H1 (cell line): ENCODE results near the gene MIB1. TPM values are rescaled to one million over a fixed set of nuclear protein-coding genes. Genes with fewer than 3 reads are reported as not detected.
"Not testable (repeated sequence)": the region's sequence is repeated elsewhere in the genome, so short reads cannot be mapped to it uniquely, and the experiment has no call there.

ENCODE experiments used
- CTCF ChIA-PET: fragments of 300-600 bp; sonication (Branson Sonifier 250); formaldehyde crosslinking; loops from one replicate; lab custom pipeline; 2021; ENCODE audit not compliant: partially characterized antibody; lab: Charles Lee
- POLR2A ChIA-PET: fragments of 300-600 bp; sonication (Branson Sonifier 250); formaldehyde crosslinking; loops from one replicate; lab custom pipeline; 2021; ENCODE audit warnings: inconsistent platforms; ENCODE audit not compliant: partially characterized antibody; lab: Charles Lee
- DNase-seq, 2 experiments: peaks; one replicate each; pipeline versions ENCODE4 v3.0.0 to v3.0.0-alpha.2; 2010 to 2022; ENCODE audit warnings: low spot score in 2 of 2, low read depth in 1 of 2, mixed read lengths in 1 of 2
- FAIRE-seq: peaks from 2 replicates; lab custom pipeline; 2011; peaks lifted over from hg19 to GRCh38; lab: Jason Lieb, UNC
- H2AFZ ChIP-seq: 2 replicates; pipeline ENCODE4 v1.8.1; 2012; ENCODE audit warnings: low read length, inconsistent platforms
- H2AK5ac ChIP-seq: 2 replicates; pipeline ENCODE4 v1.6.1; 2013; ENCODE audit warnings: low read depth, low read length
- H2BK120ac ChIP-seq: replicated peaks from 2 replicates; pipeline ENCODE3; 2013; ENCODE audit warnings: low read depth, low read length, inconsistent platforms
- H2BK12ac ChIP-seq: 2 replicates; pipeline ENCODE4 v1.6.1; 2013; ENCODE audit warnings: low read depth, low read length
- H2BK15ac ChIP-seq: 2 replicates; pipeline ENCODE4 v1.6.1; 2013; ENCODE audit warnings: low read length
- H2BK20ac ChIP-seq: 2 replicates; pipeline ENCODE4 v1.6.1; 2013; ENCODE audit warnings: low read length
- H2BK5ac ChIP-seq: 2 replicates; pipeline ENCODE4 v1.6.1; 2013; ENCODE audit warnings: low read depth, low read length
- H3K14ac ChIP-seq: 2 replicates; pipeline ENCODE4 v1.6.1; 2013; ENCODE audit warnings: inconsistent platforms; ENCODE audit not compliant: insufficient read length
- H3K18ac ChIP-seq: 2 replicates; pipeline ENCODE4 v1.6.1; 2013; ENCODE audit warnings: low read length; ENCODE audit errors: extremely low read depth
- H3K23ac ChIP-seq: 2 replicates; pipeline ENCODE4 v1.6.1; 2013; ENCODE audit warnings: inconsistent platforms; ENCODE audit not compliant: insufficient read length
- H3K23me2 ChIP-seq: 2 replicates; pipeline ENCODE4 v1.6.1; 2013; ENCODE audit warnings: low read depth, low read length
- H3K27ac ChIP-seq: 2 replicates; pipeline ENCODE4 v1.6.1; 2011; ENCODE audit warnings: low read depth, low read length, inconsistent platforms
- H3K27me3 ChIP-seq, 4 experiments: replicated peaks in 1 of 4; 1 replicate in 1 of 4; 2 replicates in 3 of 4; pipeline versions ENCODE4 v1.6.1 to v1.8.1; 2011 to 2013; ENCODE audit warnings: low read length in 3 of 4, mild to moderate bottlenecking in 3 of 4, inconsistent platforms in 2 of 4, mixed read lengths in 2 of 4, moderate library complexity in 1 of 4; ENCODE audit not compliant: control insufficient read depth in 3 of 4, insufficient read depth in 3 of 4; ENCODE audit errors: extremely low read depth in 1 of 4
- H3K36me3 ChIP-seq, 4 experiments: 2 replicates each; pipeline versions ENCODE4 v1.6.1 to v1.8.1; 2011 to 2013; ENCODE audit warnings: mild to moderate bottlenecking in 4 of 4, low read length in 3 of 4, moderate library complexity in 2 of 4, control low read depth in 1 of 4, inconsistent platforms in 1 of 4; ENCODE audit not compliant: insufficient read depth in 4 of 4, control insufficient read depth in 2 of 4
- H3K4ac ChIP-seq: replicated peaks from 2 replicates; pipeline ENCODE3; 2013; ENCODE audit warnings: low read length, low read depth, mixed read lengths, inconsistent platforms; ENCODE audit not compliant: insufficient read length
- H3K4me1 ChIP-seq, 4 experiments: replicated peaks in 1 of 4; 1 replicate in 1 of 4; 2 replicates in 3 of 4; pipeline versions ENCODE4 v1.6.1 to v1.8.1; 2011 to 2013; ENCODE audit warnings: low read length in 3 of 4, inconsistent platforms in 2 of 4, mixed read lengths in 1 of 4; ENCODE audit not compliant: insufficient read depth in 4 of 4, control insufficient read depth in 3 of 4
- H3K4me2 ChIP-seq, 2 experiments: 2 replicates each; pipeline versions ENCODE4 v1.6.1 to v1.8.1; 2011 to 2013; ENCODE audit warnings: low read depth in 2 of 2, low read length in 2 of 2, control low read depth in 1 of 2, inconsistent platforms in 1 of 2, mild to moderate bottlenecking in 1 of 2; ENCODE audit not compliant: insufficient read depth in 1 of 2
- H3K4me3 ChIP-seq, 4 experiments: fragments of 200-600, 300-600 bp in 1 of 4; sonication (generic), shearing (Covaris generic), sonication (Bioruptor Twin) in 1 of 4; 2 replicates each; pipeline versions ENCODE4 v1.5.1 to v1.8.1; 2011 to 2016; ENCODE audit warnings: low read length in 4 of 4, low read depth in 3 of 4, control low read depth in 2 of 4, inconsistent platforms in 2 of 4, mild to moderate bottlenecking in 2 of 4, mixed read lengths in 1 of 4, moderate library complexity in 1 of 4; ENCODE audit not compliant: insufficient read depth in 2 of 4; ENCODE audit errors: extremely low read depth in 1 of 4
- H3K56ac ChIP-seq: replicated peaks from 2 replicates; pipeline ENCODE3; 2013; ENCODE audit warnings: low read depth, mild to moderate bottlenecking, mixed read lengths, low read length, inconsistent platforms; ENCODE audit not compliant: insufficient read length
- H3K79me1 ChIP-seq: 2 replicates; pipeline ENCODE4 v1.6.1; 2013; ENCODE audit warnings: low read depth, low read length, control low read depth
- H3K79me2 ChIP-seq, 2 experiments: 2 replicates each; pipeline versions ENCODE4 v1.6.1 to v1.8.1; 2012 to 2013; ENCODE audit warnings: low read length in 2 of 2, mild to moderate bottlenecking in 2 of 2, inconsistent platforms in 1 of 2; ENCODE audit not compliant: insufficient read depth in 2 of 2, control insufficient read depth in 1 of 2
- H3K9ac ChIP-seq, 4 experiments: replicated peaks in 1 of 4; 1 replicate in 1 of 4; 2 replicates in 3 of 4; pipeline versions ENCODE4 v1.6.1 to v1.8.1; 2011 to 2013; ENCODE audit warnings: low read depth in 3 of 4, low read length in 3 of 4, control low read depth in 2 of 4, mild to moderate bottlenecking in 2 of 4, moderate library complexity in 2 of 4, inconsistent platforms in 1 of 4; ENCODE audit errors: extremely low read depth in 1 of 4
- H3K9me3 ChIP-seq, 2 experiments: 2 replicates each; pipeline versions ENCODE4 v1.6.1 to v1.8.1; 2012 to 2013; ENCODE audit warnings: mild to moderate bottlenecking in 2 of 2, moderate library complexity in 2 of 2, control low read depth in 1 of 2, inconsistent platforms in 1 of 2, low read depth in 1 of 2, low read length in 1 of 2, mixed read lengths in 1 of 2; ENCODE audit not compliant: insufficient read depth in 2 of 2
- H4K20me1 ChIP-seq, 2 experiments: replicated peaks in 1 of 2; 2 replicates each; pipeline versions ENCODE3 to v1.8.1; 2011 to 2013; ENCODE audit warnings: inconsistent platforms in 2 of 2, low read length in 2 of 2, mild to moderate bottlenecking in 1 of 2; ENCODE audit not compliant: insufficient read depth in 2 of 2, control insufficient read depth in 1 of 2
- H4K5ac ChIP-seq: 2 replicates; pipeline ENCODE4 v1.6.1; 2013; ENCODE audit warnings: low read length, low read depth, mixed read lengths, inconsistent platforms; ENCODE audit not compliant: insufficient read length
- H4K8ac ChIP-seq: 2 replicates; pipeline ENCODE4 v1.8.0; 2013; ENCODE audit warnings: mild to moderate bottlenecking, moderate library complexity, low read length, inconsistent platforms; ENCODE audit not compliant: insufficient read depth; ENCODE audit errors: extremely low read depth
- H4K91ac ChIP-seq: replicated peaks from 2 replicates; pipeline ENCODE3; 2013; ENCODE audit warnings: low read length, mixed read lengths, inconsistent platforms; ENCODE audit not compliant: insufficient read length
- WGBS, 2 experiments: shearing (Covaris generic) in 1 of 2; methylation state at CpG; one replicate each; pipeline versions ENCODE4 v1.1.6 to v1.1.7; 2013 to 2015; ENCODE audit warnings: low lambda C conversion rate in 2 of 2, mixed read lengths in 2 of 2, inconsistent platforms in 1 of 2, low coverage in 1 of 2, missing lambda C conversion rate in 1 of 2; ENCODE audit not compliant: insufficient replicate concordance in 2 of 2, insufficient coverage in 1 of 2, insufficient read length in 1 of 2; ENCODE audit errors: extremely low coverage in 1 of 2, missing lambda C conversion rate in 1 of 2; 5-methylcytosine and 5-hydroxymethylcytosine counted together
- polyA plus RNA-seq, 7 experiments: library from polyadenylated mRNA; depleted of rRNA in 3 of 7; stranded (reverse) in 5 of 7; unstranded in 2 of 7; fragments of >200 nt in 5 of 7; fragments of 200-250 nt in 2 of 7; gene quantifications; 1 replicate in 5 of 7; 2 replicates in 1 of 7; 4 replicates in 1 of 7; pipeline versions ENCODE4 v1.2.1 to v1.2.3, GENCODE V29; 2011 to 2013; ENCODE audit warnings: missing spikeins in 2 of 7, mixed read lengths in 2 of 7
- total RNA-seq: library from RNA; stranded (reverse); fragmentation: NEBNext Ultra II Directional; extraction: Animal tissue kit (Norgen Biotek cat#: 25700); gene quantifications from 2 replicates; pipeline ENCODE4 v1.2.1, GENCODE V29; 2021

Gene MIB1
- total and polyA plus RNA-seq, 2 of the 8 experiments (the other 6 are each of a cell fraction or from before 2014, with no cell fraction given) = 8.2 to 60.3 TPM

DNA sequence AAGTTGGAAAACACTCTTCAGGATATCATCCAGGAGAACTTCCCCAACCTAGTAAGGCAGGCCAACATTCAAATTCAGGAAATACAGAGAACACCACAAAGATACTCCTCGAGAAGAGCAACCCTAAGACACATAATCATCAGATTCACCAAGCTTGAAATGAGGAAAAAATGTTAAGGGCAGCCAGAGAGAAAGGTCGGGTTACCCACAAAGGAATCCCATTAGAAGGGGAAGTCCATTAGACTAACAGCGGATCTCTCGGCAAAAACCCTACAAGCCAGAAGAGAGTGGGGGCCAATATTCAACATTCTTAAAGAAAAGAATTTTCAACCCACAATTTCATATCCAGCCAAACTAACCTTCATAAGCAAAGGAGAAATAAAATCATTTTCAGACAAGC is 3.7 kb upstream of the MIB1 start:
- H3K14ac ChIP-seq, H3K9me3 ChIP-seq, H3K36me3 ChIP-seq, H3K4ac ChIP-seq, H3K18ac ChIP-seq, H2BK15ac ChIP-seq, H3K4me2 ChIP-seq, FAIRE-seq, H4K20me1 ChIP-seq, H3K79me2 ChIP-seq, H3K23me2 ChIP-seq, H3K27ac ChIP-seq, H3K9ac ChIP-seq, H2AK5ac ChIP-seq, H4K8ac ChIP-seq, DNase-seq, H3K27me3 ChIP-seq, H3K23ac ChIP-seq, H4K5ac ChIP-seq, H3K4me3 ChIP-seq, H4K91ac ChIP-seq, H2BK120ac ChIP-seq, H3K56ac ChIP-seq, H2BK5ac ChIP-seq, POLR2A ChIA-PET, H3K79me1 ChIP-seq, H2BK12ac ChIP-seq, H2AFZ ChIP-seq, H2BK20ac ChIP-seq: not testable (repeated sequence)
- peaks cover 2 to 13% (median 4%) of the 10 kb centered on the region in 4 experiments; a peak in 5 of 7 replicates for H3K4me1 ChIP-seq
- CTCF ChIA-PET = interaction anchor here (1.3 to 1.7 kb wide), 2 partner anchors 26 to 38 kb away, joined by 3 to 5 read pairs; no protein-coding TSS in a partner anchor
- 84% methylated on average over 4 of the region's 4 CpGs; no CpG with 5 or more reads in 1 of the 2 experiments for WGBS, 2 experiments
